Activated CD8-positive, alpha-beta memory T cell treated with anti-CD3 and anti-CD28 coated beads, Interleukin-2, amount 10 ng/mL, durations not matched to agents 7 days and 5 days (primary cell): ENCODE data around the gene C20orf173. TPM values are rescaled to one million over a fixed set of nuclear protein-coding genes. Genes with fewer than 3 reads are reported as not detected.

Experiments
- ATAC-seq: fragments of 150-1000 bp; cut with Tn5 transposase; one replicate; pipeline ENCODE4 v1.10.0; 2021; ENCODE audit warnings: moderate library complexity
- CTCF ChIA-PET: fragments of 350-600 bp; sonication (Branson Sonifier 250); formaldehyde crosslinking; loops from one replicate; lab custom pipeline; 2021; ENCODE audit warnings: antibody characterized with exemption; lab: Charles Lee
- DNase-seq: peaks from one replicate; pipeline ENCODE4 v3.0.0-alpha.2; 2020
- H3K27ac Mint-ChIP-seq: one replicate; pipeline ENCODE4 v1.8.0; 2021; ENCODE audit warnings: mild to moderate bottlenecking, mixed read lengths
- H3K27me3 Mint-ChIP-seq: one replicate; pipeline ENCODE4 v1.8.0; 2021; ENCODE audit warnings: mixed read lengths
- H3K36me3 Mint-ChIP-seq: one replicate; pipeline ENCODE4 v1.8.0; 2021; ENCODE audit warnings: mild to moderate bottlenecking, mixed read lengths
- H3K4me1 Mint-ChIP-seq: one replicate; pipeline ENCODE4 v1.8.0; 2021; ENCODE audit warnings: mixed read lengths
- H3K4me3 Mint-ChIP-seq: one replicate; pipeline ENCODE4 v1.8.0; 2021; ENCODE audit warnings: mild to moderate bottlenecking, moderate library complexity, mixed read lengths
- H3K9me3 Mint-ChIP-seq: one replicate; pipeline ENCODE4 v1.8.0; 2022; ENCODE audit warnings: low read depth, mixed read lengths
- total RNA-seq, 2 experiments: library from RNA; stranded (reverse); gene quantifications; one replicate each; pipeline ENCODE4 v1.2.3, GENCODE V29; 2021

C20orf173 gene
- total RNA-seq, 2 experiments from 2014 or later: not detected

DNA sequence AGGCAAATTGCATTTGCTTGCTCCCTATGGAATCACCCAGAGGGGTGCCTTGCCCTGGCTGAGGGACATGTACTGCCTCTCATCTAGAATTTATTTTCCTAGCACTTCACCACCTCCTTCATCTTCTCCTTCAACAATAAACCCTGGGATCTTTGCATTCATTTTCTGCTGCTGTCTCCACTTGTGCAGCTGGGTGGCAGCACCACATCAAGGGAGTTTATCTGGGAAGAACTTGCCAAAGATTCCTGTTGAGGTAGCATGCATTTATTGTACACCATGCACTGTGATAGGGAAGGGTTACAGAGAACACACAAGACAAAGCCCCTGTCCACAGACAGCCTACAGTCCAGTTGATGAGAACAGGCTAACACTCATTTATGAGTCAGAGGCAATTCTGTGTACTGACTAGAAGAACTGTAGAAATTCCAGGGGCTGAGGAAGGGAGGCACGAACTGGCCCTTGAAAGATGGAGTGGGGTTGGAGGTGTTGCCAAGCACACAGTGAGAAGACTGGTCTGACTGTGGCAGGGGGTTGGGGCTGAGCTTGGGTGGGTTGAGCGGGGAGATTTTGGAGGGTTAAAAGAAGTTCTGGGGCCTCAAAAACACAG lies 17.5 kb downstream of the C20orf173 start:
- Mint-ChIP-seq H3K27me3 (no peaks in the 10 kb centered on the region), H3K4me3 (no peak overlapping the region), H3K27ac (no peak overlapping the region), H3K4me1 (peaks cover 7% of the 10 kb centered on the region), H3K36me3 (peaks cover 36% of the 10 kb centered on the region), H3K9me3 (no peaks in the 10 kb centered on the region)
- CTCF ChIA-PET: interaction anchor here (1.0 to 1.1 kb wide), 2 partner anchors 15 to 30 kb away, joined by 3 read pairs; partner anchors contain the start of gene ERGIC3
- ATAC-seq: no peak
- DNase-seq: no peak

GRCh38 chr20:35510951-35511735 lies 18.3 kb downstream of the C20orf173 start:
- no peak overlapping the region for H3K27ac Mint-ChIP-seq
- no peaks in the 10 kb centered on the region for H3K27me3 Mint-ChIP-seq
- H3K4me1 Mint-ChIP-seq: peaks cover 15% of the 10 kb centered on the region
- DNase-seq (no peak), ATAC-seq (no peak)
- H3K9me3 Mint-ChIP-seq: no peaks in the 10 kb centered on the region
- CTCF ChIA-PET: interaction anchor here (1.0 kb wide), 1 partner anchor 31 kb away, joined by 3 read pairs; the partner anchor contains the start of gene ERGIC3
- H3K4me3 Mint-ChIP-seq: no peak overlapping the region
- peaks cover 40% of the 10 kb centered on the region for H3K36me3 Mint-ChIP-seq

- peak overlapping the region; percentile 22 for H3K27ac Mint-ChIP-seq
Observed at GRCh38 chr20:35508493-35509218, 20.8 kb downstream of the C20orf173 start.

GRCh38 chr20:35506872-35507638 lies 22.4 kb downstream of the C20orf173 start:
- Mint-ChIP-seq H3K27me3 (no peaks in the 10 kb centered on the region), H3K27ac (peak overlapping the region; percentile 84), H3K9me3 (no peaks in the 10 kb centered on the region), H3K36me3 (peaks cover 64% of the 10 kb centered on the region), H3K4me3 (no peak overlapping the region), H3K4me1 (peaks cover 37% of the 10 kb centered on the region)
- CTCF ChIA-PET: interaction anchor here (0.6 to 1.2 kb wide), 5 partner anchors 16 to 112 kb away, joined by 3 to 4 read pairs (median 3); partner anchors contain the start of gene ERGIC3
- DNase-seq (peak; percentile 59), ATAC-seq (peak; percentile 77)

More at GRCh38 chr20:35508493-35509218, 20.8 kb downstream of the C20orf173 start:
- peaks cover 54% of the 10 kb centered on the region for H3K36me3 Mint-ChIP-seq
- H3K4me1 Mint-ChIP-seq: peaks cover 37% of the 10 kb centered on the region
- no peak for DNase-seq
- no peak overlapping the region for H3K4me3 Mint-ChIP-seq
- no peak for ATAC-seq
- H3K27me3 Mint-ChIP-seq: no peaks in the 10 kb centered on the region
- H3K9me3 Mint-ChIP-seq: no peaks in the 10 kb centered on the region
- CTCF ChIA-PET: no interaction called here

DNA sequence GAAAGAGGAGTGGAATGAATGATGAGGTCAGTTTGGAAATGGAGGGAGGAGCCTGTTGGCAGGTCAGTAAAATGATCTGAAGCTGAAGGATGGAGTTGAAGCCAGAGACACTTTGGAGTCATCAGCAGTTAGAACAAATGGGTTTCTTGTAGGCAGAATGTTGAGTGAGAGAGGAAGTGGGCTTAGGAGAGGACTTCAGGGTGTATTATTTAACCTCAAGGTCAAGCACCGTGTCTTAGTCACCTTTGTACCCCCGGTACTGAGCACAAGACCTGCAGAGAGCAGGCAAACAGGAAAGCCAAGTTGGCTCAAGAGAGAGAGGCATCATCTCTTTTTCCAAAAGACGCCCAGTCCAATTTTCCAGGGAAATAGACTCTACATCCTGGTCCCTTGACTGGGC lies 23.3 kb downstream of the C20orf173 start:
- no peak for DNase-seq
- no peaks in the 10 kb centered on the region for H3K9me3 Mint-ChIP-seq
- peak overlapping the region; percentile 15 for H3K4me3 Mint-ChIP-seq
- peak; percentile 54 for ATAC-seq
- CTCF ChIA-PET: interaction anchor here (0.5 to 0.9 kb wide), 2 partner anchors 43 to 140 kb away, joined by 3 read pairs; no protein-coding TSS in a partner anchor
- peaks cover 37% of the 10 kb centered on the region for H3K4me1 Mint-ChIP-seq
- peaks cover 60% of the 10 kb centered on the region for H3K36me3 Mint-ChIP-seq
- no peaks in the 10 kb centered on the region for H3K27me3 Mint-ChIP-seq
- peak overlapping the region; percentile 84 for H3K27ac Mint-ChIP-seq

- Mint-ChIP-seq H3K27ac (peak overlapping the region; percentile 58), H3K4me3 (no peak overlapping the region), H3K36me3 (peaks cover 63% of the 10 kb centered on the region), H3K4me1 (peaks cover 37% of the 10 kb centered on the region), H3K9me3 (no peaks in the 10 kb centered on the region), H3K27me3 (no peaks in the 10 kb centered on the region)
- no peak for ATAC-seq
- no peak for DNase-seq
- CTCF ChIA-PET: interaction anchor here (1.1 to 1.2 kb wide), 2 partner anchors 10 to 14 kb away, joined by 3 read pairs; no protein-coding TSS in a partner anchor
Observed at GRCh38 chr20:35504751-35505150, 24.7 kb downstream of the C20orf173 start.

- H3K4me3 Mint-ChIP-seq: no peak overlapping the region
- DNase-seq (no peak), ATAC-seq (no peak)
- peaks cover 64% of the 10 kb centered on the region for H3K36me3 Mint-ChIP-seq
- peak overlapping the region; percentile 44 for H3K27ac Mint-ChIP-seq
- CTCF ChIA-PET: interaction anchor here (1.1 to 1.2 kb wide), 2 partner anchors 9 to 13 kb away, joined by 3 read pairs; no protein-coding TSS in a partner anchor
- no peaks in the 10 kb centered on the region for H3K27me3 Mint-ChIP-seq
- H3K4me1 Mint-ChIP-seq: peaks cover 37% of the 10 kb centered on the region
- no peaks in the 10 kb centered on the region for H3K9me3 Mint-ChIP-seq
Observed at GRCh38 chr20:35503841-35504561, 25.5 kb downstream of the C20orf173 start.

DNA sequence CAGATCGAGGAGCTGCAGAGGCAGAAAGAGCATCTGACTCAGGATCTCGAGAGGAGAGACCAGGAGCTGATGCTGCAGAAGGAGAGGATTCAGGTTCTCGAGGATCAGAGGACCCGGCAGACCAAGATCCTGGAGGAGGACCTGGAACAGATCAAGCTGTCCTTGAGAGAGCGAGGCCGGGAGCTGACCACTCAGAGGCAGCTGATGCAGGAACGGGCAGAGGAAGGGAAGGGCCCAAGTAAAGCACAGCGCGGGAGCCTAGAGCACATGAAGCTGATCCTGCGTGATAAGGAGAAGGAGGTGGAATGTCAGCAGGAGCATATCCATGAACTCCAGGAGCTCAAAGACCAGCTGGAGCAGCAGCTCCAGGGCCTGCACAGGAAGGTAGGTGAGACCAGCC lies 26.2 kb downstream of the C20orf173 start:
- CTCF ChIA-PET: no interaction called here
- DNase-seq (no peak), ATAC-seq (no peak)
- Mint-ChIP-seq H3K4me3 (no peak overlapping the region), H3K36me3 (peaks cover 63% of the 10 kb centered on the region), H3K9me3 (no peaks in the 10 kb centered on the region), H3K27me3 (no peaks in the 10 kb centered on the region), H3K4me1 (peaks cover 37% of the 10 kb centered on the region), H3K27ac (no peak overlapping the region)

- CTCF ChIA-PET: no interaction called here
Observed at GRCh38 chr20:35502352-35502751, 27.1 kb downstream of the C20orf173 start.

DNA sequence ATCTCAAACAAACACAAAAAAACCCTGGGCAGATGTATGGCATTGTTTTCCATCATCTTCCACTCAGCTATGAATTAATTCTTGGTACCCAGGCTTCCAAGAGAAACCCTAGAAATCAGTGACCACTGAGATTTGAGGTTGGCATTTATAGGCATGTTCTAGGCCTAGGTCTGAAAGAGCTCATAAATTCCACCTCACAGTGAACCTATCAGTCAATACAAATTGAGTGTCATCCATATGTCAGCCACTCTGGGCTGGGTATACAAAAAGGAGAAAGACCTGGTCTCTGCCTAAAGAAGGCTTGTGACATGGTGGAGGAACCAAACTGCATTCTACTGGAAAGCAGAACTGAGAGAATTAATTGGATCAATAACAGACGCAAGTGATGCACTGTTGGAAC lies 30.2 kb downstream of the C20orf173 start:
- H3K9me3 Mint-ChIP-seq: no peaks in the 10 kb centered on the region
- CTCF ChIA-PET: interaction anchor here (0.5 kb wide), 1 partner anchor 105 kb away, joined by 3 read pairs; no protein-coding TSS in a partner anchor
- no peak overlapping the region for H3K27ac Mint-ChIP-seq
- DNase-seq: no peak
- ATAC-seq: no peak
- no peak overlapping the region for H3K4me3 Mint-ChIP-seq
- H3K27me3 Mint-ChIP-seq: no peaks in the 10 kb centered on the region
- H3K4me1 Mint-ChIP-seq: peaks cover 4% of the 10 kb centered on the region
- H3K36me3 Mint-ChIP-seq: peaks cover 52% of the 10 kb centered on the region

More at GRCh38 chr20:35502352-35502751, 27.1 kb downstream of the C20orf173 start:
- H3K27me3 Mint-ChIP-seq: no peaks in the 10 kb centered on the region
- DNase-seq (no peak), ATAC-seq (no peak)
- H3K36me3 Mint-ChIP-seq: peaks cover 59% of the 10 kb centered on the region
- no peak overlapping the region for H3K4me3 Mint-ChIP-seq
- H3K4me1 Mint-ChIP-seq: peaks cover 34% of the 10 kb centered on the region
- H3K27ac Mint-ChIP-seq: no peak overlapping the region
- no peaks in the 10 kb centered on the region for H3K9me3 Mint-ChIP-seq

GRCh38 chr20:35497780-35498189 lies 31.7 kb downstream of the C20orf173 start:
- peaks cover 7% of the 10 kb centered on the region for H3K4me1 Mint-ChIP-seq
- peaks cover 55% of the 10 kb centered on the region for H3K36me3 Mint-ChIP-seq
- CTCF ChIA-PET: interaction anchor here (1.0 to 1.5 kb wide), 2 partner anchors 12 to 15 kb away, joined by 3 read pairs; no protein-coding TSS in a partner anchor
- H3K27ac Mint-ChIP-seq: no peak overlapping the region
- ATAC-seq (no peak), DNase-seq (no peak)
- no peaks in the 10 kb centered on the region for H3K9me3 Mint-ChIP-seq
- no peak overlapping the region for H3K4me3 Mint-ChIP-seq
- no peaks in the 10 kb centered on the region for H3K27me3 Mint-ChIP-seq

GRCh38 chr20:35497320-35497719 lies 32.1 kb downstream of the C20orf173 start:
- H3K4me1 Mint-ChIP-seq: peaks cover 11% of the 10 kb centered on the region
- H3K27ac Mint-ChIP-seq: no peak overlapping the region
- no peaks in the 10 kb centered on the region for H3K27me3 Mint-ChIP-seq
- CTCF ChIA-PET: interaction anchor here (1.5 kb wide), 1 partner anchor 15 kb away, joined by 3 read pairs; no protein-coding TSS in a partner anchor
- H3K36me3 Mint-ChIP-seq: peaks cover 55% of the 10 kb centered on the region
- no peak overlapping the region for H3K4me3 Mint-ChIP-seq
- H3K9me3 Mint-ChIP-seq: no peaks in the 10 kb centered on the region
- no peak for ATAC-seq
- DNase-seq: no peak
